Esophagus muscularis mucosa (tissue), 4 donors: Measurements from ENCODE around the gene SDK1. TPM values are rescaled to one million over a fixed set of nuclear protein-coding genes. Genes with fewer than 3 reads are reported as not detected.

Source experiments
- DNase-seq: peaks from one replicate; pipeline ENCODE4 v3.0.0-alpha.2; 2017; ENCODE audit errors: extremely low spot score
- H3K27ac ChIP-seq, 4 donors: fragments of 200-600 bp; sonication (generic); replicated peaks in 1 of 4; 1 replicate in 3 of 4; 2 replicates in 1 of 4; pipeline ENCODE4 v1.5.1; 2016 to 2019; ENCODE audit warnings: mild to moderate bottlenecking in 1 of 4
- H3K27me3 ChIP-seq, 4 donors: fragments of 200-600 bp; sonication (generic); one replicate each; pipeline versions ENCODE4 v1.5.1 to v1.6.0; 2016 to 2019
- H3K36me3 ChIP-seq, 4 donors: fragments of 200-600 bp; sonication (generic); one replicate each; pipeline ENCODE4 v1.5.1; 2016 to 2019
- H3K4me1 ChIP-seq, 4 donors: fragments of 200-600 bp; sonication (generic); one replicate each; pipeline ENCODE4 v1.5.1; 2016 to 2019
- H3K4me3 ChIP-seq, 4 donors: fragments of 200-600 bp; sonication (generic); 1 replicate in 2 of 4; 2 replicates in 2 of 4; pipeline ENCODE4 v1.5.1; 2016 to 2019; ENCODE audit warnings: mild to moderate bottlenecking in 4 of 4, moderate library complexity in 1 of 4
- H3K9me3 ChIP-seq, 4 donors: fragments of 200-600 bp; sonication (generic); 1 replicate in 3 of 4; 2 replicates in 1 of 4; pipeline ENCODE4 v1.5.1; 2016 to 2019
- CTCF ChIP-seq, 3 experiments: fragments of 200-600 bp in 2 of 3; fragments of 450-650 bp in 1 of 3; sonication (generic) in 2 of 3; IDR thresholded peaks; one replicate each; pipeline ENCODE4 v1.5.1; 2017 to 2019; ENCODE audit warnings: antibody characterized with exemption in 3 of 3, mild to moderate bottlenecking in 2 of 3, moderate library complexity in 1 of 3
- EP300 ChIP-seq: sonication (generic); formaldehyde crosslinking; IDR thresholded peaks from one replicate; pipeline ENCODE4 v1.6.1; 2017; ENCODE audit warnings: antibody characterized with exemption
- POLR2A ChIP-seq: fragments of 450-650 bp; IDR thresholded peaks from one replicate; pipeline ENCODE4 v1.6.1; 2017; ENCODE audit warnings: antibody characterized with exemption, moderate library complexity, mild to moderate bottlenecking, low read depth
- POLR2AphosphoS5 ChIP-seq, 2 donors: sonication (generic); formaldehyde crosslinking; IDR thresholded peaks; one replicate each; pipeline ENCODE4 v1.6.1; 2017; ENCODE audit warnings: antibody characterized with exemption in 2 of 2
- WGBS: methylation state at CpG from one replicate; pipeline ENCODE4 v1.1.5; 2018; 5-methylcytosine and 5-hydroxymethylcytosine counted together
- intact Hi-C: fragments of 100-400 bp; cut with DNase I; formaldehyde crosslinking; loops from one replicate; pipeline ENCODE4 v1.15.1; 2023
- total RNA-seq, 4 donors: library from RNA; depleted of rRNA; stranded (reverse); fragments of >200 nt; gene quantifications; one replicate each; pipeline versions ENCODE4 v1.1.0 to v1.2.1, GENCODE V29; 2016

SDK1 gene
- total RNA-seq, 4 donors from 2014 or later = 7.8 to 18.6 (median 12.0) TPM

- peaks cover 0 to 4% (median 0%) of the 10 kb centered on the region in 4 donors for H3K9me3 ChIP-seq
- no peak for DNase-seq
- intact Hi-C loops = no loop called here
- H3K4me1 ChIP-seq = peaks cover 0 to 1% (median under 1%) of the 10 kb centered on the region in 4 donors
- no peak overlapping the region for H3K27ac ChIP-seq
- H3K4me3 ChIP-seq = no peak overlapping the region
- no peaks in the 10 kb centered on the region for H3K36me3 ChIP-seq
- TF ChIP-seq POLR2A (no peak), EP300 (no peak), CTCF (IDR thresholded peaks at IDR 0.05) (no peak), POLR2AphosphoS5 (IDR thresholded peaks at IDR 0.05) (no peak)
- peaks cover 0 to 15% (median 3%) of the 10 kb centered on the region in 4 donors for H3K27me3 ChIP-seq
- WGBS = 64% methylated on average over 10 of the region's 10 CpGs
Observed at GRCh38 chr7:3294432-3295100, 6.5 kb upstream of the SDK1 start.

- Histone ChIP-seq H3K27ac (no peak overlapping the region), H3K4me3 (no peak overlapping the region), H3K36me3 (no peaks in the 10 kb centered on the region), H3K27me3 (peaks cover 0 to 21% (median 3%) of the 10 kb centered on the region in 4 donors), H3K4me1 (peaks cover 8 to 19% (median 17%) of the 10 kb centered on the region in 4 donors), H3K9me3 (no peaks in the 10 kb centered on the region)
- no peak for DNase-seq
- TF ChIP-seq POLR2AphosphoS5 (IDR thresholded peaks at IDR 0.05) (no peak), CTCF (IDR thresholded peaks at IDR 0.05) (no peak), POLR2A (no peak), EP300 (no peak)
- intact Hi-C loops = no loop called here
- 84% methylated on average over 8 of the region's 8 CpGs for WGBS
Observed at GRCh38 chr7:3297105-3297819, 3.8 kb upstream of the SDK1 start.

GRCh38 chr7:3300221-3300650 lies 816 bp upstream of the SDK1 start:
- intact Hi-C loops = loop anchor here (2.0 kb wide), 1 partner anchor 599 kb away; no protein-coding TSS in a partner anchor
- no peaks in the 10 kb centered on the region for H3K36me3 ChIP-seq
- DNase-seq = peak; percentile 70
- 10% methylated on average over 19 of the region's 20 CpGs for WGBS
- TF ChIP-seq POLR2AphosphoS5 (IDR thresholded peaks at IDR 0.05) = no peak
- no peak for TF ChIP-seq CTCF (IDR thresholded peaks at IDR 0.05)
- TF ChIP-seq POLR2A = no peak
- no peak for TF ChIP-seq EP300
- H3K4me3 ChIP-seq = peak overlapping the region; percentile 64 to 91 (median 70)
- H3K4me1 ChIP-seq = peaks cover 8 to 29% (median 27%) of the 10 kb centered on the region in 4 donors
- peak overlapping the region in 3 of 4 donors; percentile 8 to 37 (median 23) for H3K27ac ChIP-seq
- H3K9me3 ChIP-seq = no peaks in the 10 kb centered on the region
- H3K27me3 ChIP-seq = peaks cover 0 to 8% (median 0%) of the 10 kb centered on the region in 4 donors

GRCh38 chr7:3301449-3301731 lies 338 bp downstream of the SDK1 start:
- intact Hi-C loops = loop anchor here (2.0 kb wide), 1 partner anchor 597 kb away; no protein-coding TSS in a partner anchor
- 0% methylated on average over 3 of the region's 56 CpGs for WGBS
- Histone ChIP-seq H3K36me3 (no peaks in the 10 kb centered on the region), H3K9me3 (no peaks in the 10 kb centered on the region), H3K27ac (peak overlapping the region in 2 of 4 donors; percentile 48 to 64), H3K4me3 (peak overlapping the region; percentile 64 to 91 (median 70)), H3K4me1 (peaks cover 8 to 29% (median 27%) of the 10 kb centered on the region in 4 donors), H3K27me3 (peaks cover 0 to 8% (median 0%) of the 10 kb centered on the region in 4 donors)
- TF ChIP-seq CTCF (IDR thresholded peaks at IDR 0.05) = no peak
- no peak for TF ChIP-seq EP300
- TF ChIP-seq POLR2A = no peak
- TF ChIP-seq POLR2AphosphoS5 (IDR thresholded peaks at IDR 0.05) = no peak
- no peak for DNase-seq
